ENCODE results near the gene SYP. TPM values are rescaled to one million over a fixed set of nuclear protein-coding genes. Genes with fewer than 3 reads are reported as not detected.
A peak's percentile ranks its signal among the peaks of the same experiment; 100 is the strongest.

SYP gene
- total RNA-seq, 1 donor from 2014 or later, result 0.07 TPM

GRCh38 chrX:49165901-49166881 is 33.8 kb downstream of the SYP start:
- Mint-ChIP-seq H3K36me3 (no peaks in the 10 kb centered on the region), H3K27me3 (ENCODE audit: insufficient read depth, low read depth) (peaks cover 16% of the 10 kb centered on the region), H3K9me3 (peaks cover 23% of the 10 kb centered on the region), H3K27ac (no peak overlapping the region), H3K4me3 (peak overlapping the region; percentile 79), H3K4me1 (peaks cover 16% of the 10 kb centered on the region)
- peak overlapping the region; percentile 63 for H2AFZ ChIP-seq (replicated peaks)
- peak; percentile 89 for DNase-seq (ENCODE audit: low spot score)
- no peak overlapping the region for H3K9ac ChIP-seq
- TF ChIP-seq CTCF (IDR thresholded peaks at IDR 0.05), result peak; percentile 38
- TF ChIP-seq EZH2phosphoT487 (IDR thresholded peaks at IDR 0.05), result no peak
- peaks cover 11% of the 10 kb centered on the region for H3K4me1 ChIP-seq
- H3K36me3 ChIP-seq, result no peaks in the 10 kb centered on the region
- H3K27me3 ChIP-seq, result peaks cover 67% of the 10 kb centered on the region
- peaks cover 5% of the 10 kb centered on the region for H3F3A ChIP-seq (ENCODE audit: low read depth)
- peak overlapping the region; percentile 69 for H3K4me2 ChIP-seq
- no peak overlapping the region for H3K27ac ChIP-seq
- no peaks in the 10 kb centered on the region for H4K20me1 ChIP-seq (ENCODE audit: low read depth)
- no peaks in the 10 kb centered on the region for H3K79me2 ChIP-seq (ENCODE audit: low read depth)
- peak overlapping the region; percentile 31 for H3K4me3 ChIP-seq
- H3K9me3 ChIP-seq (ENCODE audit: low read depth), result no peaks in the 10 kb centered on the region

GRCh38 chrX:49164589-49165360 is 35.2 kb downstream of the SYP start:
- Mint-ChIP-seq H3K4me3 (peak overlapping the region; percentile 33), H3K9me3 (peaks cover 23% of the 10 kb centered on the region), H3K36me3 (no peaks in the 10 kb centered on the region), H3K27ac (no peak overlapping the region), H3K27me3 (ENCODE audit: insufficient read depth, low read depth) (peaks cover 13% of the 10 kb centered on the region), H3K4me1 (peaks cover 16% of the 10 kb centered on the region)
- no peak overlapping the region for H3K9ac ChIP-seq
- H3K4me3 ChIP-seq, result no peak overlapping the region
- H3F3A ChIP-seq (ENCODE audit: low read depth), result peaks cover 5% of the 10 kb centered on the region
- H3K27me3 ChIP-seq, result peaks cover 57% of the 10 kb centered on the region
- peaks cover 11% of the 10 kb centered on the region for H3K4me1 ChIP-seq
- H4K20me1 ChIP-seq (ENCODE audit: low read depth), result no peaks in the 10 kb centered on the region
- no peak overlapping the region for H3K4me2 ChIP-seq
- no peaks in the 10 kb centered on the region for H3K79me2 ChIP-seq (ENCODE audit: low read depth)
- no peak for TF ChIP-seq EZH2phosphoT487 (IDR thresholded peaks at IDR 0.05)
- TF ChIP-seq EZH2 (IDR thresholded peaks at IDR 0.05), result no peak
- TF ChIP-seq CTCF (IDR thresholded peaks at IDR 0.05), result no peak
- no peak overlapping the region for H3K27ac ChIP-seq
- H3K9me3 ChIP-seq (ENCODE audit: low read depth), result no peaks in the 10 kb centered on the region
- H3K36me3 ChIP-seq, result no peaks in the 10 kb centered on the region
- H2AFZ ChIP-seq (replicated peaks), result no peak overlapping the region
- no peak for DNase-seq (ENCODE audit: low spot score)

- no peak overlapping the region for H2AFZ ChIP-seq (replicated peaks)
- no peak overlapping the region for H3K9ac ChIP-seq
These were observed 36.2 kb downstream of the SYP start for GRCh38 chrX:49163555-49164419.

More at GRCh38 chrX:49163555-49164419, 36.2 kb downstream of the SYP start:
- Mint-ChIP-seq H3K4me3 (peak overlapping the region; percentile 75), H3K4me1 (peaks cover 16% of the 10 kb centered on the region), H3K9me3 (peaks cover 23% of the 10 kb centered on the region), H3K36me3 (no peaks in the 10 kb centered on the region), H3K27me3 (ENCODE audit: insufficient read depth, low read depth) (peaks cover 13% of the 10 kb centered on the region), H3K27ac (no peak overlapping the region)
- TF ChIP-seq CTCF (IDR thresholded peaks at IDR 0.05), result peak; percentile 67
- no peak for TF ChIP-seq EZH2phosphoT487 (IDR thresholded peaks at IDR 0.05)
- H3K27me3 ChIP-seq, result peaks cover 55% of the 10 kb centered on the region
- H3K36me3 ChIP-seq, result no peaks in the 10 kb centered on the region
- no peaks in the 10 kb centered on the region for H3K79me2 ChIP-seq (ENCODE audit: low read depth)
- H4K20me1 ChIP-seq (ENCODE audit: low read depth), result no peaks in the 10 kb centered on the region
- peaks cover 11% of the 10 kb centered on the region for H3K4me1 ChIP-seq
- H3K4me3 ChIP-seq, result peak overlapping the region; percentile 41
- no peak overlapping the region for H3K27ac ChIP-seq
- H3K4me2 ChIP-seq, result peak overlapping the region; percentile 54
- H3F3A ChIP-seq (ENCODE audit: low read depth), result peaks cover 5% of the 10 kb centered on the region
- no peaks in the 10 kb centered on the region for H3K9me3 ChIP-seq (ENCODE audit: low read depth)
- DNase-seq (ENCODE audit: low spot score), result peak; percentile 88
